SK-N-SH (cell line): ENCODE measurements around the gene CREB3L4. TPM values are rescaled to one million over a fixed set of nuclear protein-coding genes. Genes with fewer than 3 reads are reported as not detected.

Experiments
- ELF1 ChIP-seq: IDR thresholded peaks from 2 replicates; pipeline ENCODE4 v1.4.0; 2012
- EZH2phosphoT487 ChIP-seq: fragments of 200-600 bp; sonication (generic); IDR thresholded peaks from 2 replicates; pipeline ENCODE4 v1.6.1; 2017; ENCODE audit warnings: low read depth, mixed run types, mild to moderate bottlenecking, antibody characterized with exemption, moderate library complexity, borderline replicate concordance
- FOSL2 ChIP-seq: IDR thresholded peaks from 2 replicates; pipeline ENCODE4 v1.4.0; 2012; ENCODE audit warnings: low read depth, mild to moderate bottlenecking, moderate library complexity, borderline replicate concordance
- FOXJ3 ChIP-seq: sonication (generic); formaldehyde crosslinking; IDR thresholded peaks from 2 replicates; pipeline ENCODE4 v1.5.1; 2020; ENCODE audit warnings: mild to moderate bottlenecking, missing genetic modification reagents
- FOXM1 ChIP-seq: IDR thresholded peaks from 2 replicates; pipeline ENCODE4 v1.4.0; 2012; ENCODE audit warnings: low read depth, mild to moderate bottlenecking
- MEF2A ChIP-seq: IDR thresholded peaks from 2 replicates; pipeline ENCODE4 v1.4.0; 2012; ENCODE audit warnings: low read depth, borderline replicate concordance
- MXI1 ChIP-seq: IDR thresholded peaks from 2 replicates; pipeline ENCODE4 v1.6.1; 2012; ENCODE audit warnings: mild to moderate bottlenecking, low read depth, low read length, improper control_type of control experiment
- NFIC ChIP-seq: IDR thresholded peaks from 2 replicates; pipeline ENCODE4 v1.4.0; 2012; ENCODE audit warnings: borderline replicate concordance
- NRF1 ChIP-seq: IDR thresholded peaks from 2 replicates; pipeline ENCODE4 v1.6.1; 2012; ENCODE audit warnings: low read depth, mild to moderate bottlenecking, low read length
- RCOR1 ChIP-seq: fragments of 150-350 bp; IDR thresholded peaks from 2 replicates; pipeline ENCODE4 v1.6.1; 2017; ENCODE audit warnings: antibody characterized with exemption, low read length
- REST ChIP-seq: IDR thresholded peaks from 2 replicates; pipeline ENCODE4 v1.6.1; 2012; ENCODE audit warnings: mild to moderate bottlenecking, low read depth, low read length, moderate library complexity
- RXRA ChIP-seq: IDR thresholded peaks from 2 replicates; pipeline ENCODE4 v1.4.0; 2012; ENCODE audit warnings: low read depth, mild to moderate bottlenecking, borderline replicate concordance
- TAF1 ChIP-seq: IDR thresholded peaks from 2 replicates; pipeline ENCODE4 v1.6.1; 2012; ENCODE audit warnings: low read depth, mild to moderate bottlenecking, low read length, moderate library complexity, borderline replicate concordance
- USF2 ChIP-seq: fragments of 150-350 bp; IDR thresholded peaks from 2 replicates; pipeline ENCODE4 v1.6.1; 2017; ENCODE audit warnings: antibody characterized with exemption, low read length, low read depth, borderline replicate concordance
- YY1 ChIP-seq: IDR thresholded peaks from 2 replicates; pipeline ENCODE4 v1.4.0; 2012; ENCODE audit warnings: low read depth, mild to moderate bottlenecking
- polyA plus RNA-seq, 3 experiments: library from polyadenylated mRNA; depleted of rRNA; stranded (reverse); fragments of >200 nt; gene quantifications; 2 replicates each; pipeline ENCODE4 v1.2.3, GENCODE V29; 2012
- TF ChIP-seq, protein P1 (sequence below): fragments of 150-350 bp; IDR thresholded peaks from 2 replicates; pipeline ENCODE4 v1.6.1; 2016; ENCODE audit warnings: mild to moderate bottlenecking, low read depth, low read length
- TF ChIP-seq, protein P2 (sequence below): fragments of 200-600 bp; sonication (generic); IDR thresholded peaks from 2 replicates; pipeline ENCODE4 v1.6.1; 2017; ENCODE audit warnings: antibody characterized with exemption, mild to moderate bottlenecking, moderate library complexity

Gene CREB3L4
- polyA plus RNA-seq, 1 of the 3 experiments (the other 2 are of a cell fraction): 12.8 TPM

DNA sequence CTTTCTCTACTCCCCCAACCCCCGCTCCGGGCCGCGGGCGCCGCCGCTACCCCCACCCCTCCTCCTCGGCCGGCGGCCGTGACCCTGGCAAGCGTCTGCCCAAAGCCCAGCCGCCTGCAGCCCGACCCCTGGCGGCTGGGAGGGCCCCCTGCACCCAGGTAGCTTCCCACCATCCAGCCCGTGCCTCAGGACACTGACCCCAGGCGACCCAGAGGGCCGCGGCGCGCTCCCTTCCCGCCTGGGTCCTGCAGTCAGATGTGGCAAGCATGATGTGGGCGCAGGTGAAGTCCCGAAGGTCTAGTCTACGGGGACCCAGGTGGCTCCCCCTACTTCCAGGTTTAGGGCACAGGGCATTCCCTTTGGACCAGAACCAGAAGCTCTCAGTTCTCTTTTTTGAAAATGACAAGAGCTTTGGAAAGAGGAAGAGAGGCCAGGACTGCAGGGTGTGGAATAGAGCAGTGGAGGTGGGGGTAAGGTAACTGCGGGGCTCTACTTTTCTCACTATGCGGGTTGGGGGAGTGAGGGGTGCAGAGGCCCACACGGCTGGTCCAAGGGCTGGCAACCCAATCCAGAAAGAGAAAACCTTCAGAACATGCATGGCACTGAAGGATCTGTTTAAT, 21.0 kb upstream of the CREB3L4 start, which contains the start of gene DENND4B (continued):
- TF ChIP-seq FOXM1 (no peak), YY1 (peak; percentile 46; the same call in 1 of the 2 replicates), REST (0 out of 2 replicates have a peak, but pooled peaks have one; percentile 19), FOXJ3 (CRISPR knock-in tag) (no peak), MEF2A (no peak), EZH2phosphoT487 (no peak), RCOR1 (no peak), FOSL2 (no peak), USF2 (no peak), ELF1 (no peak), TAF1 (peak; percentile 73; the same call in 1 of the 2 replicates), RXRA (peak; percentile 68; the same call in 1 of the 2 replicates), NFIC (0 out of 2 replicates have a peak, but pooled peaks have one; percentile 6), NRF1 (no peak), MXI1 (no peak)
- TF ChIP-seq, protein P1, sequence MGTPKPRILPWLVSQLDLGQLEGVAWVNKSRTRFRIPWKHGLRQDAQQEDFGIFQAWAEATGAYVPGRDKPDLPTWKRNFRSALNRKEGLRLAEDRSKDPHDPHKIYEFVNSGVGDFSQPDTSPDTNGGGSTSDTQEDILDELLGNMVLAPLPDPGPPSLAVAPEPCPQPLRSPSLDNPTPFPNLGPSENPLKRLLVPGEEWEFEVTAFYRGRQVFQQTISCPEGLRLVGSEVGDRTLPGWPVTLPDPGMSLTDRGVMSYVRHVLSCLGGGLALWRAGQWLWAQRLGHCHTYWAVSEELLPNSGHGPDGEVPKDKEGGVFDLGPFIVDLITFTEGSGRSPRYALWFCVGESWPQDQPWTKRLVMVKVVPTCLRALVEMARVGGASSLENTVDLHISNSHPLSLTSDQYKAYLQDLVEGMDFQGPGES: no peak
- TF ChIP-seq, protein P2, sequence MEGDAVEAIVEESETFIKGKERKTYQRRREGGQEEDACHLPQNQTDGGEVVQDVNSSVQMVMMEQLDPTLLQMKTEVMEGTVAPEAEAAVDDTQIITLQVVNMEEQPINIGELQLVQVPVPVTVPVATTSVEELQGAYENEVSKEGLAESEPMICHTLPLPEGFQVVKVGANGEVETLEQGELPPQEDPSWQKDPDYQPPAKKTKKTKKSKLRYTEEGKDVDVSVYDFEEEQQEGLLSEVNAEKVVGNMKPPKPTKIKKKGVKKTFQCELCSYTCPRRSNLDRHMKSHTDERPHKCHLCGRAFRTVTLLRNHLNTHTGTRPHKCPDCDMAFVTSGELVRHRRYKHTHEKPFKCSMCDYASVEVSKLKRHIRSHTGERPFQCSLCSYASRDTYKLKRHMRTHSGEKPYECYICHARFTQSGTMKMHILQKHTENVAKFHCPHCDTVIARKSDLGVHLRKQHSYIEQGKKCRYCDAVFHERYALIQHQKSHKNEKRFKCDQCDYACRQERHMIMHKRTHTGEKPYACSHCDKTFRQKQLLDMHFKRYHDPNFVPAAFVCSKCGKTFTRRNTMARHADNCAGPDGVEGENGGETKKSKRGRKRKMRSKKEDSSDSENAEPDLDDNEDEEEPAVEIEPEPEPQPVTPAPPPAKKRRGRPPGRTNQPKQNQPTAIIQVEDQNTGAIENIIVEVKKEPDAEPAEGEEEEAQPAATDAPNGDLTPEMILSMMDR: peak; percentile 76
